Renal cortex interstitium (tissue), 15 donors: Measurements from ENCODE around the gene SLC9A2. TPM values are rescaled to one million over a fixed set of nuclear protein-coding genes. Genes with fewer than 3 reads are reported as not detected.
A peak's percentile ranks its signal among the peaks of the same experiment; 100 is the strongest.

Experiments
- DNase-seq, 11 donors: peaks; one replicate each; pipeline ENCODE4 v3.0.0-alpha.2; 2013; ENCODE audit warnings: low read depth in 9 of 11, low spot score in 4 of 11; ENCODE audit errors: extremely low read depth in 1 of 11
- long read RNA-seq, 16 experiments: transcript quantifications; one replicate each; lab custom pipeline, GENCODE V29; 2026
- polyA plus RNA-seq, 3 donors: library from polyadenylated mRNA; unstranded; fragments of 120-200 nt; gene quantifications; one replicate each; pipeline ENCODE4 v1.2.1, GENCODE V29; 2013; ENCODE audit not compliant: insufficient read length in 3 of 3

SLC9A2 gene
- polyA plus RNA-seq: 1 to 10 TPM; 4.6 to 7.5 (median 4.7) TPM
- long read RNA-seq, donor 1: 0 reads
- long read RNA-seq, donor 2: 0 reads
- long read RNA-seq, donor 3: 0 reads
- long read RNA-seq, donor 4, full-length matches to known transcripts: 2 of 2 reads
- long read RNA-seq, donor 4, partial matches to known transcripts: 0 of 2 reads
- long read RNA-seq, donor 4, other reads (novel, unspliced or antisense): 0 of 2 reads
- long read RNA-seq, donor 5: 0 reads
- long read RNA-seq, donor 6, full-length matches to known transcripts: 1 of 1 reads
- long read RNA-seq, donor 6, partial matches to known transcripts: 0 of 1 reads
- long read RNA-seq, donor 6, other reads (novel, unspliced or antisense): 0 of 1 reads
- long read RNA-seq, donor 7: 0 reads
- long read RNA-seq, donor 8, partial matches to known transcripts: 8 of 8 reads
- long read RNA-seq, donor 8, other reads (novel, unspliced or antisense): 0 of 8 reads
- long read RNA-seq, donor 9: 0 reads
- long read RNA-seq, donor 10, full-length matches to known transcripts: 1 of 1 reads
- long read RNA-seq, donor 10, partial matches to known transcripts: 0 of 1 reads
- long read RNA-seq, donor 10, other reads (novel, unspliced or antisense): 0 of 1 reads
- long read RNA-seq, donor 11: 0 reads
- long read RNA-seq, donor 12: 0 reads
- long read RNA-seq, donor 13, full-length matches to known transcripts: 1 of 1 reads
- long read RNA-seq, donor 13, partial matches to known transcripts: 0 of 1 reads
- long read RNA-seq, donor 13, other reads (novel, unspliced or antisense): 0 of 1 reads
- long read RNA-seq, donor 14: 0 reads
- long read RNA-seq, donor 15: 0 reads
- long read RNA-seq, donor 16, full-length matches to known transcripts: 3 of 3 reads
- long read RNA-seq, donor 16, partial matches to known transcripts: 0 of 3 reads
- long read RNA-seq, donor 16, other reads (novel, unspliced or antisense): 0 of 3 reads

DNA sequence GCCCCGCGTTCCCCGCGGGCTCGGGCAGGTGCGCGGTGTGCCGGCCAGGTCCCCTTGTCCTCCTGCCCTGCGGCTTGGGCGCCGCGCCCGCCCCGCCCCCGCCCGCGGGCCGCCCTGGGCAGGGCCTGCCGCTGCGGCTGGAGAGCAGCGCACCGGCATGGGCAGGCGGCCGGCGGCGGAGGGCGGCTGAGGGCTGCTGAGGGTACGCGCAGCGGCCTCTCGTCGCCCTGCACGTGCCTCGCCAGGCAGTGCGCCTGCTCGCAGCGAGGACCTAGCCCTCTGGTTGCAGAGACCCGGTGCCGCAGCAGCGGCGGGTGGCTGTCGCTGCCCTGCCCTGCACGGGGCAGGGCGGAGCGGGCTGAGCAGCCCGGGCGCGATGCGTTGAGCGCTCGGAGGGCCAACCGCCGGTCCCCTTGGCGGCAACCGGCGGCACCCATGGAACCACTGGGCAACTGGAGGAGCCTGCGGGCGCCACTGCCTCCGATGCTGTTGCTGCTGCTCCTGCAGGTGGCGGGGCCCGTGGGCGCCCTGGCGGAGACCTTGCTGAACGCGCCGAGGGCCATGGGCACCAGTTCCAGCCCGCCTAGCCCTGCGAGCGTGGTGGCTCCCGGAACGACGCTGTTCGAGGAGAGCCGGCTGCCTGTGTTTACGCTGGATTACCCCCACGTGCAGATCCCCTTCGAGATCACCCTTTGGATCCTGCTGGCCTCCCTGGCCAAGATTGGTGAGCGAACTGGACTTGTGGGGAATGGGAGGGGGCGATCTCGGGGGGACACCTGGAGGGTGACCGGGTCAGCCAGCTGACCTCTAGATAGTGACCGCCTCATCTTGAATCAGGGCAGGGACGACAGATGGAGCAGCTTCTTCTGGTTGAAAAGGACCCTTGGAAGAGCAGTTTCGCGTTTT, at the start of gene SLC9A2:
Gene SLC9A2, plus strand, starts transcription at position 140 of the 906 bp plus-strand sequence. Its CDS starts 296 bp downstream, at position 436.
- DNase-seq: peak in 3 of 11 donors; percentile 17 to 26 (median 21)

DNA sequence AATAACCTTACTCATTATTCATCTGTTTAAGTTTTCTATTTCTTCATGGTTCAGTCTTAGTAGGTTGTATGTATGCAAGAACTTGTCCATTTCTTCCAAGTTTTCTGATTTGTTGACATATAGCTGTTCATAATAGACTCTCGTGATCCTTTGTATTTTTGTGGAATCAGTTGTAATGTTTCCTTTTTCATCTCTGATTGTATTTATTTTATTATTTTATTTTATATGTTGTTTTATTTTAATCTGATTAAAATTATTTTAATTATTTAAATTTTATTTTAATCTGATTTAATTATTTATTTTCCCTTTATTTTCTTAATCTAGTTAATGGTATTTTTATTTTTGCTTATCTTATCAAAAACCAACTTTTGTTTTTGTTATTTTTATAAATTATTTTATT, 43.5 kb upstream of the SLC9A2 start:
- DNase-seq: no peak

GRCh38 chr2:102578376-102578775, 41.0 kb upstream of the SLC9A2 start:
- DNase-seq: no peak

GRCh38 chr2:102581911-102582310, 37.4 kb upstream of the SLC9A2 start:
- DNase-seq: no peak

DNA sequence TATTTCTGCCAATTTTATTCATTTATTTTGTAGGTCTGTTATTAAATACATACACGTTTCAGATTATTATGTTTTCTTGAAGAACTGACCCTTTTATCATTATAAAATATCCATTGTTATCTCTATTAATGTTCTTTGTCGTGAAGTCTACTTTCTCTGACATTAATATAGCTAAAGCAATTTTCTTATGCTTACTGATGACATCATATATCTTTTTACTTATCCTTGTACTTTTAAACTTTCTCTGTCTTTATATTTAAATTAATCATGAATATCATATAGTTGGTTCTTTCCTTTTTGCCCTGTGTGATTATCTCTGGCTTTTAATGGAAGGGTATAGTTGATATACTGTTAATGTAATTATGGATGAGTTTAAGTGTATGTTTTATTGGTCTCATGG, 36.5 kb upstream of the SLC9A2 start:
- no peak for DNase-seq

GRCh38 chr2:102585847-102586404, 33.4 kb upstream of the SLC9A2 start:
- DNase-seq: no peak

GRCh38 chr2:102588213-102588939, 31.0 kb upstream of the SLC9A2 start:
- no peak for DNase-seq

GRCh38 chr2:102589444-102589843, 29.9 kb upstream of the SLC9A2 start:
- no peak for DNase-seq

GRCh38 chr2:102591491-102592045, 27.8 kb upstream of the SLC9A2 start:
- no peak for DNase-seq

- DNase-seq: no peak
Measured at GRCh38 chr2:102592601-102593000, 26.8 kb upstream of the SLC9A2 start.

GRCh38 chr2:102593516-102593915, 25.8 kb upstream of the SLC9A2 start:
- no peak for DNase-seq

DNA sequence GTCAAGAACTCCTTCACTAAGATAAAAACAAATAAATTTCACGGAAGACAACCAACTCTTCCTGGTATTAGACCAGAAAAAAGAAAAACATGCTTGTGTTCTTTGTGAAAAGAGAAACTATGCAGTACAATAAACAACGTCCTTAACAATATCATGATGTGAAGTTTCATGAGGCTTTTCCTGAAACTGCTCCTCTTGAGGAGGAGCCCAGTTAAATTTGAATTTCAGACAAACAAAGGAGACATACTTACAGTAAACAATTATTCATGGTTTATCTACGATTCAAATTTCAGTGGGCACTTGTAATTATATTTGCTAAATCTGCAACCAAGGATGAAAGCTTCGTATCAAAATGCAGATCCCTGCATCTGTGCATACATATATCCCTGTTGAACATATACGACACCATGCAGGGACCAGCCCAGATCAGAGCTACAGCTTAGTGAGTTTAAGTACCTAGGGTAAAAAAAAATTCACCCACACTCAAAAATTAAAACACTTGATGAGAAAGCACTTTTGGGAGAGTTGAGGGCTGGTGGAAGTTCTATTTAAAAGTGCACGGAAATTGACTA, 24.8 kb upstream of the SLC9A2 start:
- DNase-seq: no peak

GRCh38 chr2:102597788-102598187, 21.6 kb upstream of the SLC9A2 start:
- DNase-seq: no peak

GRCh38 chr2:102599486-102599885, 19.9 kb upstream of the SLC9A2 start:
- no peak for DNase-seq

- DNase-seq: no peak
Measured at GRCh38 chr2:102601730-102602129, 17.6 kb upstream of the SLC9A2 start.

DNA sequence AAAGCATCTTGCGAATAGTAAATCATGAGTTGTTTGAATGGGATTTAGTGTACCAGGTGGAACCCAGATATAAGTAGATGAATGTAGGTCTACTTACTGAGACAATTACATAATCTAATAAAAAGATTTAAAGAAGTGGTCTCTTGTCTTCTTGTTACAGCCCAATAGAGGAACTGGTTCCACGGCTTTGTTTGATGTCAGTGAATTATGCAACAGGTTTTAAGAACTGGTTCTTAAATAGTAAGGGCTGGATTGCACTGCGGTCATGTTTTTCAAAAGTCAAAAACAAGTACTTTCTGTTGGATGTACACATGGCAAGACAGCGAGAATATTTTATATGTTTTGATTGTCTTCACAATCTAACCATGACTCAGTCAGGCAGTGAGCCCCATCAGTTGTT, 15.4 kb upstream of the SLC9A2 start:
- no peak for DNase-seq

DNA sequence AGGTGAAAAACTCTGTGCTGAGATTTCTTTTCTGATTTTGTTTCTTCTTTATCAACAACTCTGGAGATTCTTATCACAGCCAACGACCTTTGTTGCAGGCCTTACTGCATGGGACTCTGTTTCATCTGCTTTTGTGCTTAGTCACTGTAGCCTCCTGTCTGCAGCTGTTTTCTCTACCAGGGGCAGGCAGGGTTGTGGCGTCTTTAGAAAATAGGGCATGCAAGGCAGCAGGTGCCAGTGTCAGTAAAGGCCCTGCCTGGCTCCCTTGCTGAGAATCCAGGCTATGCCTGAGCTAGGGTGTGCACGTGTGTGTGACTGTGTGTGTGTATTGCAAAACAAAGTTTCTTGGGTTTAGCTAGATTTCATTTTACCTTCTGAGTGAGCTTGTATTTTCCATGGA, 14.6 kb upstream of the SLC9A2 start:
- DNase-seq: no peak
